Ovary (tissue), 3 donors: Measurements from ENCODE around the gene NLRP9.

Source experiments
- CTCF ChIP-seq, 3 donors: fragments of 450-650 bp in 2 of 3; fragments of 200-600 bp in 1 of 3; IDR thresholded peaks; one replicate each; pipeline versions ENCODE4 v1.5.1 to v1.8.0; 2016 to 2022; ENCODE audit warnings: antibody characterized with exemption in 3 of 3, mild to moderate bottlenecking in 1 of 3
- POLR2A ChIP-seq: fragments of 450-650 bp; IDR thresholded peaks from one replicate; pipeline ENCODE4 v1.6.1; 2017; ENCODE audit warnings: antibody characterized with exemption, mild to moderate bottlenecking, moderate library complexity
- donor health status: DM: no; HTN: no; CAD: no.

- no peak for TF ChIP-seq CTCF (IDR thresholded peaks at IDR 0.05)
- no peak for TF ChIP-seq POLR2A
Measured at GRCh38 chr19:55670280-55671053, 67.7 kb downstream of the NLRP9 start.
